ENCODE measurements around the gene ATP9B.

DNA sequence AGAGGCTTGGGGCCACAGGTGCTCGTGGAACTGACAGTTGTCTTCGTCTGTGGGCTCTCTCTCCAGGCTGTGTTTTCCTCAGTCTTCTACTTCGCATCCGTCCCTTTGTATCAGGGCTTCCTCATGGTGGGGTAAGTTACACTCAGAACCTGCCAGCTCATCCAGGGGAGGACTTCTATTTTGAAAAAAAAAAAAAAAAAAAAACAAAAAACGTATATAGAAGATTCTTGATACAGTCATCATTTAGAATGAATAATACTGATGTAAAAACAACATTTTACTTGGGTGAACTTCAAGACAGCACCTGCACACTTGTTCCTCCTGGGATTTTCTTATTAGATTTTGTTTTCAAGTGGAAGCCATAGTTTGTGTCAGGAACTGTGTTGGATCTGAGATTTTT, 278.9 kb downstream of the ATP9B start:
- TF ChIP-seq, protein P1, sequence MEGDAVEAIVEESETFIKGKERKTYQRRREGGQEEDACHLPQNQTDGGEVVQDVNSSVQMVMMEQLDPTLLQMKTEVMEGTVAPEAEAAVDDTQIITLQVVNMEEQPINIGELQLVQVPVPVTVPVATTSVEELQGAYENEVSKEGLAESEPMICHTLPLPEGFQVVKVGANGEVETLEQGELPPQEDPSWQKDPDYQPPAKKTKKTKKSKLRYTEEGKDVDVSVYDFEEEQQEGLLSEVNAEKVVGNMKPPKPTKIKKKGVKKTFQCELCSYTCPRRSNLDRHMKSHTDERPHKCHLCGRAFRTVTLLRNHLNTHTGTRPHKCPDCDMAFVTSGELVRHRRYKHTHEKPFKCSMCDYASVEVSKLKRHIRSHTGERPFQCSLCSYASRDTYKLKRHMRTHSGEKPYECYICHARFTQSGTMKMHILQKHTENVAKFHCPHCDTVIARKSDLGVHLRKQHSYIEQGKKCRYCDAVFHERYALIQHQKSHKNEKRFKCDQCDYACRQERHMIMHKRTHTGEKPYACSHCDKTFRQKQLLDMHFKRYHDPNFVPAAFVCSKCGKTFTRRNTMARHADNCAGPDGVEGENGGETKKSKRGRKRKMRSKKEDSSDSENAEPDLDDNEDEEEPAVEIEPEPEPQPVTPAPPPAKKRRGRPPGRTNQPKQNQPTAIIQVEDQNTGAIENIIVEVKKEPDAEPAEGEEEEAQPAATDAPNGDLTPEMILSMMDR (conservative IDR thresholded peaks at IDR 0.05): no peak
- no peak for TF ChIP-seq EZH2 (IDR thresholded peaks at IDR 0.05; ENCODE audit: low read depth)

Data from PC-9 (cell line).